Nephron progenitor cell (in vitro differentiated cells): ENCODE data around the gene PRKAR2A.

Source experiments
- DNase-seq: peaks from one replicate; pipeline ENCODE4 v3.0.0; 2021
- H3K27ac Mint-ChIP-seq: 2 replicates; pipeline ENCODE4 v1.8.0; 2021; ENCODE audit warnings: mild to moderate bottlenecking, moderate library complexity, mixed read lengths
- H3K27me3 Mint-ChIP-seq: 2 replicates; pipeline ENCODE4 v1.8.0; 2021; ENCODE audit warnings: mild to moderate bottlenecking, low read depth, mixed read lengths; ENCODE audit not compliant: poor library complexity
- H3K36me3 Mint-ChIP-seq: 2 replicates; pipeline ENCODE4 v1.8.0; 2021; ENCODE audit warnings: low read depth, mixed read lengths
- H3K4me1 Mint-ChIP-seq: 2 replicates; pipeline ENCODE4 v1.8.0; 2021; ENCODE audit warnings: mixed read lengths
- H3K4me3 Mint-ChIP-seq: 2 replicates; pipeline ENCODE4 v1.8.0; 2021; ENCODE audit warnings: mild to moderate bottlenecking, moderate library complexity, mixed read lengths
- H3K9me3 Mint-ChIP-seq: 2 replicates; pipeline ENCODE4 v1.8.0; 2021; ENCODE audit warnings: mild to moderate bottlenecking, moderate library complexity, mixed read lengths
- TF ChIP-seq, protein P1 (sequence below): fragments of 200-600 bp; sonication (generic); IDR thresholded peaks from 2 replicates; pipeline ENCODE4 v1.5.0; 2021; ENCODE audit warnings: antibody characterized with exemption

The PRKAR2A gene

GRCh38 chr3:48847504-48848423 is at the start of gene PRKAR2A:
TSS of gene PRKAR2A (minus strand) at chr3:48847874. CDS start at chr3:48847596, 278 bp downstream.
- DNase-seq, result peak; percentile 86
- Mint-ChIP-seq H3K27me3 (peaks cover 26% of the 10 kb centered on the region), H3K9me3 (peaks cover 6% of the 10 kb centered on the region), H3K4me1 (peaks cover 25% of the 10 kb centered on the region), H3K36me3 (peaks cover 12% of the 10 kb centered on the region), H3K27ac (peak within 1 kb of the TSS; percentile 45), H3K4me3 (peak within 1 kb of the TSS; percentile 85)
- TF ChIP-seq, protein P1, sequence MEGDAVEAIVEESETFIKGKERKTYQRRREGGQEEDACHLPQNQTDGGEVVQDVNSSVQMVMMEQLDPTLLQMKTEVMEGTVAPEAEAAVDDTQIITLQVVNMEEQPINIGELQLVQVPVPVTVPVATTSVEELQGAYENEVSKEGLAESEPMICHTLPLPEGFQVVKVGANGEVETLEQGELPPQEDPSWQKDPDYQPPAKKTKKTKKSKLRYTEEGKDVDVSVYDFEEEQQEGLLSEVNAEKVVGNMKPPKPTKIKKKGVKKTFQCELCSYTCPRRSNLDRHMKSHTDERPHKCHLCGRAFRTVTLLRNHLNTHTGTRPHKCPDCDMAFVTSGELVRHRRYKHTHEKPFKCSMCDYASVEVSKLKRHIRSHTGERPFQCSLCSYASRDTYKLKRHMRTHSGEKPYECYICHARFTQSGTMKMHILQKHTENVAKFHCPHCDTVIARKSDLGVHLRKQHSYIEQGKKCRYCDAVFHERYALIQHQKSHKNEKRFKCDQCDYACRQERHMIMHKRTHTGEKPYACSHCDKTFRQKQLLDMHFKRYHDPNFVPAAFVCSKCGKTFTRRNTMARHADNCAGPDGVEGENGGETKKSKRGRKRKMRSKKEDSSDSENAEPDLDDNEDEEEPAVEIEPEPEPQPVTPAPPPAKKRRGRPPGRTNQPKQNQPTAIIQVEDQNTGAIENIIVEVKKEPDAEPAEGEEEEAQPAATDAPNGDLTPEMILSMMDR, result no peak

- DNase-seq, result no peak
- Mint-ChIP-seq H3K9me3 (no peaks in the 10 kb centered on the region), H3K4me3 (no peak overlapping the region), H3K27ac (no peak overlapping the region), H3K36me3 (no peaks in the 10 kb centered on the region), H3K27me3 (no peaks in the 10 kb centered on the region), H3K4me1 (peaks cover 33% of the 10 kb centered on the region)
- TF ChIP-seq, protein P1, result no peak
Measured at GRCh38 chr3:48896936-48897335, 49.3 kb upstream of the PRKAR2A start.

GRCh38 chr3:48894516-48894915 is 46.8 kb upstream of the PRKAR2A start:
- no peak overlapping the region for H3K27ac Mint-ChIP-seq
- no peak overlapping the region for H3K4me3 Mint-ChIP-seq
- no peaks in the 10 kb centered on the region for H3K9me3 Mint-ChIP-seq
- no peak for DNase-seq
- H3K27me3 Mint-ChIP-seq, result no peaks in the 10 kb centered on the region
- peaks cover 49% of the 10 kb centered on the region for H3K4me1 Mint-ChIP-seq
- H3K36me3 Mint-ChIP-seq, result peaks cover 5% of the 10 kb centered on the region
- TF ChIP-seq, protein P1, result no peak

DNA sequence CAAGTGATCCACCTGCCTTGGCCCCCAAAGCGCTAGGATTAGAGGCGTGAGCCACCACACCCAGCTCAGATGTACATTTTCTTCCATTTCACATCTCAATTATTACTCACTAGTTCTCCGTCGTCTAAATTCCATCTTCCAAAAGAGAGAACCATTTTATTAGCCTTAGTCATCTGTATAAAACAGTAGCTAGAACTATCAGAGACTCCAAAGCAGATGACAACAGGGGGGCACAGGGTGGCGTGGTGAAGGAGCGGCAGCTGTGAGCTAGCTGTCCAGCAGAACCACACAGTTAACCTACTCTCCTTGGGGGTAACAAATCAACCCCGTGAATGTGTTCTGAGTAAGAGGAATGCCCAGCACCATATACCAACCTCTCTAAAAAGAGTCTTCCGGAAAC is 43.9 kb upstream of the PRKAR2A start:
- TF ChIP-seq, protein P1, result no peak
- Mint-ChIP-seq H3K4me1 (peaks cover 21% of the 10 kb centered on the region), H3K4me3 (no peak overlapping the region), H3K9me3 (no peaks in the 10 kb centered on the region), H3K36me3 (peaks cover 5% of the 10 kb centered on the region), H3K27ac (no peak overlapping the region), H3K27me3 (no peaks in the 10 kb centered on the region)
- DNase-seq, result no peak

DNA sequence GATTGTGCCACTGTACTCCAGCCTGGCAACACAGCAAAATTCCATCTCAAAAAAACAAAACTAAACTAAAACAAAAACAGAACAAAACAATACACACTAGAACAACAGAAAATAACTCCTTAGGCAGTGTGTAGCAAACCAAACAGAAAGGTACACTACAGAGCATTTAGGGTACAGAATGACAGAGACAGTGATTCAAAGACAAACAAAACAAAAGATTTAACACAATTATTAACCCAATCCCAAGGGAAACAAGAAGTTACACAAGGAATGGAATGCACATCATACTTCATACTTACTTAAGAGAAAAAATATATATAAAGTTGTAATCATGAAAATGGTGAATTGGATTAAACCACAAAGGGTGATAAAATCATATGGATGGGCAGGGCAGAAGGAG is 38.1 kb upstream of the PRKAR2A start:
- no peak for DNase-seq
- H3K9me3 Mint-ChIP-seq, result no peaks in the 10 kb centered on the region
- peaks cover 11% of the 10 kb centered on the region for H3K4me1 Mint-ChIP-seq
- no peak overlapping the region for H3K27ac Mint-ChIP-seq
- H3K4me3 Mint-ChIP-seq, result no peak overlapping the region
- no peaks in the 10 kb centered on the region for H3K36me3 Mint-ChIP-seq
- no peaks in the 10 kb centered on the region for H3K27me3 Mint-ChIP-seq
- TF ChIP-seq, protein P1, result no peak

GRCh38 chr3:48881652-48882114 is 34.0 kb upstream of the PRKAR2A start:
- H3K27me3 Mint-ChIP-seq, result peaks cover 4% of the 10 kb centered on the region
- no peaks in the 10 kb centered on the region for H3K36me3 Mint-ChIP-seq
- H3K4me1 Mint-ChIP-seq, result peaks cover 9% of the 10 kb centered on the region
- no peak for DNase-seq
- H3K4me3 Mint-ChIP-seq, result no peak overlapping the region
- H3K9me3 Mint-ChIP-seq, result no peaks in the 10 kb centered on the region
- TF ChIP-seq, protein P1, result no peak
- no peak overlapping the region for H3K27ac Mint-ChIP-seq
